GM18508 (cell line): Measurements from ENCODE around the gene PRKAG2.
"Not testable (repeated sequence)": the region's sequence is repeated elsewhere in the genome, so short reads cannot be mapped to it uniquely, and the experiment has no call there.

Source experiments
- ATAC-seq: cut with Tn5 transposase; IDR thresholded peaks from one replicate; pipeline ENCODE4 v1.9.1; 2021; ENCODE audit warnings: moderate number of reproducible peaks; ENCODE audit not compliant: insufficient read depth, unreplicated experiment

PRKAG2 gene

DNA sequence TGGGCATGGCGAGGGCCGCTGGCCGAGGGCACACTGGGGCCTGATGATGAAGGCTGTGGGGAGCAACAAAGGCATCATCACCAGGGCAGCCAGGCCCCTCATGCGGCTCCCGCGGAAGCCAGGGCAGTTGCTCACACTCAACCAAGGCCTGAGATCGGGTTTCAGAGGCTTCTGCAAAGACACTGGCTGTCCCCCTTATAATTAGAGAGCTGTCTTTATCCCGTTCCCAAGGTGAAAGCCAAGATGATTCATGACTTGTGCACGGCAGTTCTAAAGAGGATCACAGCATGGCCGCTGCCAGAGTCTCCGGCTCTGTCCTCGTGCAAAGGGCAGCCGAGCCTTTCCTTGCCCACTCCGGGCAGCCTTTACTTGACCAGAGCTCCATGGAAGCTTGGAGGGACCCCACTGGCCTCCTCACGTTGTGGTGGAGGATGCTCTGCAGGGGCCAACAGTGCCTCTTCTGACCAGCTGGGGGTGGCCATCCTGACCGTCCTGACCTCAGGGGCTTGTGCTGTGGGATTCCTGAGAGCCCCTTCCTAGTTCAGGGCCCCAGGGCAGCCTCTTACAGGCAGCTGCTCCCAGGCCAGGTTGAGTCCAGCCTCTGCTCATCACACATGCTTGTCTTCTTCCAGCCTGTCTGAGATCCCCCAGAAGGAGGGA lies 82.3 kb downstream of the PRKAG2 start:
- ATAC-seq = no peak

DNA sequence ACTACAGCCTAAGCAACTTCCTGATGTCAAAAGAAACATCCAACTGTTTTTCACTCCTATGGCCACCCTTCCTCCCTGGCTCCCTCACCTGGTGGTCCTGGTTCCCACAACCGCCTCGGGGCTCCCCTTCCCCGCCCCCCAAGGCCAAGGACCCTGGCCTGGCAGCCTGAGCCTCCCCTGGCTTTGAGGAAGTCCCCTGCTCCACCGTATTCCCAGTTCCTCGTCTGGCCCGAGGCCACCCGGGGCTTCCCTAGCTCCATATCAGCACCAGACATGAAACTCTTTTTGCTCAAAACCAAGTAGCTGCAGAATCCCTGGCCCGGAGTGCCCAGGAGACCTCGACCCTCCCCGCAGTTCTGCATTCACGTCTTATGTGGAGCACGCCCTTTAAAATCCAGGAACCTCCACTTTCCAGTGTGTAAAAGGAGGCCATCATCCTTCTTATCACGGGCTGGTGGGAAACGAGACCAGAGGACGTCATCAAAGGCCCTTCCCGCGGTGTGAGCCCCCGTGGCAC lies 82.9 kb downstream of the PRKAG2 start:
- ATAC-seq = no peak

DNA sequence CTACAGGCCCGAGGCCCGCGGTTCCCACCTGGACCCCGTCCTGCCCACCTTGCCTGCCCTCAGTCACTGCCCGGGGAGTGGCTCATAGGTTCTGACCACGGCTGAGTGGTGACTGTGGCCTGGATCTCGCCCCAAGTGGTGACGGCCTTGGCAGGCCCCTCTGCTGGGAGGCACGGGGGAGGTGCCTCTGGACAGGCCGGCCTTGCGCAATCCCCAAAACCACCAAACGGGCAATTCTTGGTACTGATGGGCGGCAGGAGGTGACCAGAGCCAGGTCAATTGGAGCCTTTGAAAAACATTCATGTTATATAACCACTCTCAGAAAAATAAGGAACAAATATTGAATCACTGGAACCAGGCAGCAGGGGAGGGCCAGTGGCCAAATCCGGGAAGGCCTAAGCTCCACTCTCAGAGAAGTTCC lies 83.4 kb downstream of the PRKAG2 start:
- ATAC-seq = no peak

DNA sequence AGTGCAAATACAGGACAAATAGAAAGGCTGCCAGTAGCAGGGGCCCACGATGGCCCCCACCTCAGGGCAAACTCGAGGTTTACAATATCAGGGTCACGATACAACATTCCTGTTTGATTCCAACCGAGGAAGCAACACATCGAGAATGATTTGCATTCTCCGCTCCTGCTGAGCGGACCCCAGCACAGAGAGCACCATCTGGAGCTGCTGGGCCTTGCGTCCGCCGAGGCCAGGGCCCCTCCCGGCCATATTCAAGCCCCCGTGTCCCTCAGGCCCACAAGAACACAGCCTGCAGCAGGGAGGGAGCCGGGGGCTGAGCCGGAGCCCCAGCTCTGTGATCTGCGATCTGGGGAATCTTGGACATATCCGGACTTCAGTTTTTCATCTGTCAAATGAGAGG lies 84.3 kb downstream of the PRKAG2 start:
- ATAC-seq = no peak

DNA sequence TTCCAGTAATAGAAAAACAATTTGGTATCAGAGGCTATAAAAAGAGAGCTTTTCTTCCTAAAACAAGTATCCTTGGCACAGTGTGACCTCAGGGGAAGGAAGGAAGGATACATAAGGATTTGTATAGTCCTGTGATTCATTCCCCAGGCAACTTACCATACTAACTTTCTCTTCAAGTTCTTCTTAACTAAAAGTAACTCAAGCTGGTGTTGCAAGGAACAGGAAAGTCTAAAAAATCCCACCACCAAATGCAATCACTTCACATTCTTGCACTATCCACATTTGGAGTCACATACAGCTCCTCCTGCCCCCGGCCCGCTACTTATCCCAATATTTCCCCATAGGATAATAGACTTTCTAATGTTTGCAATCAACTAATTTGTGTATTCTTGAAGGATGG lies 84.8 kb downstream of the PRKAG2 start:
- ATAC-seq = no peak

DNA sequence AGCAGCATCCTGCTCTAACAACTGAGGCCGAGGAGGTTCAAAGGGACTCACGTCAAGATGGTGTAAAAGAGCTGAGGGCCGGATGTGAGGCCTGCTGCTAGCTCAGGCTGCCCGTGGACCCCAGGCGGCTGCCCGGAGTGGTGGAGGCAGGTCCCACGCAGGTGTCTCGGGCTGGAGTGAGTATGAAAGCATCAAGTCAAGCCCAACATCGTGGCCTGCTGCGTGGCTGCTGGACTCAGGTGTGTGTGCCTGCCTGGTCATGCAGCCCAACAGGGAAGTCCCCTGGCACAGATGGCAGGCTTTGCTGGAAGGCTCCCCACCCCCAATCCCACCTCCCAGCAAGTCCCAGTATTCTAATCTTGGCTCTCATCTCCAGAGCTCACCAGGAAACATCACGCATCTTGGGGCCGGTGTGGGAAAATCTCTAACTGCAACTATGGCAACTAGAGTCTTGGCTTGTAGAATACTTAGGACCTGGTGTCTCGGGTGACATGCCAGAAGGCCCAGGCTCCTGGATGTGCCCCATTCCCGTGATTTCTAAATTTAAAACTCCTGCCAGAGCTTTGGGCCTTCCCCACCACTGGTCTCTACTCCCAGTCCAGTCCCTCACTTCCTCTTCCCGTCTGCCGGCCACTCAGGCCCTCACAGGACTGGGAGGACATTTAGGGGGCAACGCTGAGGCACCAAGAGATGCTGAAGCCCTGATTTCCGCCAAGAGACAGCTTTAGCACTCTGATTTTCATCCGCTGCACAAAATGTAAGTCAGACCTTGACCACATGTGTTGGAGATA lies 85.9 kb downstream of the PRKAG2 start:
- ATAC-seq = no peak

DNA sequence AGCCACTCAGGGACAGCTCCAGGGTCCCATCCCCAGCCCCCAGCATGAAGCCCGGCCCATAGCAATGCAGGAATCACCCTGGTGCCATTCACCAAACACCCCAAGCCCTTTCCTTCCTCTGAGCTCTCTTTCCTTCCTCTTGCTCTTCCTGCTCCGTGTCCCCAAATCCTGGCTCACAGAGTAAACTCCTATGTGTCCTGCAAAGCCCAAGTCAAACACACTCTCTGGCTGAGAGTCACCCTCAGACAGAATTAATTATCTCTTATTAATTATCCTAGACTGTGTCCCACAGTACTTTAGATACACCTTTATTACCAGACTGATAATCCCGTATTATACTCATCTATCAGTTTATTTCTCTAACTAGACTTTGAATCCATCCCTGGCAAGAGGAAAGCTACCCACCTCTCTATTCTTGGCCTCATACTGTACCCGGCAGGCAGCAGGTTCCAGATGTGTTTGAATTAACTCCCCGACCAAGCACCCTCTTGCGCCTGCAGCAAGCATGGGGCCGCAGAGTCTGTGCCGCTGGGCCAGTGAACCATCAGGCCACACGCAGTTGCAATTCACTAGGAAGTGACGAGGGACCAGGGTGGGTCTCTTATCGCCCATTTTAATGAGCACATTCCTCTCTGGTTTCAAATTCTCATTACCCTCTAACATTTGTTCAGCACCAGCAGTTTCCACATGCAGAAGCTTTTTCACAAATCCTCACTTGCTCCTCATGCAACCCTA lies 86.7 kb downstream of the PRKAG2 start:
- ATAC-seq = no peak

DNA sequence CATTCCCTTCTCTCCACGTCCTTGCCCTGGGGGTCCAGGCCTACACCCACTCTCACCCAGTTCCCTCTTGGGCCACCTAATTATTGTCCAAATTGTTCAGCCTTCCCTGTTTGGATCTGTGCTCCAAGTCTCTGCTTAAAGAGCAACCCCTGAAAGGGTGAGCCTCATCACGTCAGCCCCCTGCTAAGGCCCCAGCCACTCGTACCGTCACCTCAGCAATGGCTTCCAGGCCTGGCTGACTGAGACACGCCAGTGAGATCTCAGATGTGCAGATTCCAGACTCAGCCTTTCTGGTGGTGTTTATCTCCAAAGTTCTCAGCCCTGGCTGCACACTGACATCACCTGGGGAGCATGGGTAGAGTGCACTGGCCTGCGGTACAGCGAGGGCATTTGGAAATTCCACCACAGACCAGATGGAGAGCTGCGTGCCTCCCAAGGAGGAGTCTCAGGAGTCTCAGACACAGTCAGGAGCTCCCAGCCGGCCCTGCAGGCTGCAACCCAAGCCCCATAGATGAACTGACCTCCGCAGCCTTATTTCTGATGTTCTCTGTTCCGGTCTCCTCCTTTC lies 87.5 kb downstream of the PRKAG2 start:
- no peak for ATAC-seq

DNA sequence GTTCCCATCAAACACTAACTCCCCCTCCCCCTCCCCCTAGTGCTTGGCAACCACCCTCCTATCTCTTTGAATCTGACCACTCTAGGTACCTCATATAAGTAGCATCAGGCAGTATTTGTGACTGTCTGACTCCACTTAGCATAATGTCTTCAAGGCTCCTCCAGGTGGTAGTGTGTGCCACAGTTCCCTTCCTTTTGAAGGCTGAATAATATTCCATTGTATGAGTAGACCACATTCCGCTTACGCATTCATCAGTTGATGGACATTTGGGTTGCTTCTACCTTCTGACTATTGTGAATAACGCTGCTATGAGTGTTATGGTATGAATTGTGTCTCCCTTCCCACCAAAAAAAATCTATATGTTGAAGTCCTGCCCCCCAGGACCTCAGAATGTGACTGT lies 89.6 kb downstream of the PRKAG2 start:
- ATAC-seq = no peak

DNA sequence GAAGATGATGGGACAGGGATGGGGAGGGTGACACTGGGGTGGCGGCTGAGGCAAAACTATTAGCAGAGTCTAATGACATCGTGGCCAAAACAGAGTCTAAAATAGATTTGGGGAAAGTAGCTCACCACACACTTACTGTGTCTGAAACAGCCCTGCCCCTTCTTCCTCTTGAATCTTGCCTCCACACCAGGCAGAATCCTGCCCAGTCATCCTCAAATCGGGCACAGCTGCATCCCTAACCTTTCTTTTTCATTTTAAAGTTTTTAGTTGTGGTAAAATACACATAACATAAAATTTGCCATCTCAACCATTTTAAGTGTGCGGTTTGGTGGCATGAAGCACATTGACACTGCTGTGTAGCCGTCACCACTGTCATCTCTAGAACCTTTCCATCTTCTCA lies 90.0 kb downstream of the PRKAG2 start:
- no peak for ATAC-seq

DNA sequence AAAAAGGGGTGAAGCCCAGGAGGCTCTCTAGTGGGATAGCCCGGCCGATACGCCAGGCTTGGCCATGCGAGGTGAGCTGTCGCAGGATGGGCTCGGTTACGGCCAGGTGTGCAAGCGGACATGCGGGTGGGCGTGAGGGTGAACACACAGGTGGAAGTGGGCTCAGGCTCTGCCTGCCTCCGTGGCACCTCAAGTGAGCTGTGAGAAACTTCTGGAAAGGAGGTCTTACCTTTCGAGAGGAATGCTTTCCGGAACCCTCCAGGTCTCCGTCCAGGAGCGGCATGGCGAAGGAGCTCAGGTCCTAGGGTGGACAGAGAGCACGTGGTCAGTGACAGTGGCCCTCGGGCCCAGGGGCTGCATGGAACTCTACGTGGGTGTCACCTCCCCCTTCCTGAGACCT lies 90.7 kb downstream of the PRKAG2 start:
- no peak for ATAC-seq

DNA sequence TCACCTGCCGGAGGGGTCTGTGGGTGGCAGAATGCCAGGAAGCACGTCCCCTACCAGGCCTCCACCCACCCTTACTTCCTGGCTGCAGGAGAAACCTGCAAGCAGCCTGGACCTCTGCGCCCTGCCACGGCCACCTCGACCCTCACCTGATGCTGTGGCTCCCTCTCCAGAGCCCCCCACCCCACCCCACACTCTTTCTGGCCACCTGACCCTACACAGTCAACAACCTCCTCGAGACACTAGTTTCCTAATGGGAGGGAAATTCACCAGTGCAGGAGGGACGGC lies 91.3 kb downstream of the PRKAG2 start:
- no peak for ATAC-seq

DNA sequence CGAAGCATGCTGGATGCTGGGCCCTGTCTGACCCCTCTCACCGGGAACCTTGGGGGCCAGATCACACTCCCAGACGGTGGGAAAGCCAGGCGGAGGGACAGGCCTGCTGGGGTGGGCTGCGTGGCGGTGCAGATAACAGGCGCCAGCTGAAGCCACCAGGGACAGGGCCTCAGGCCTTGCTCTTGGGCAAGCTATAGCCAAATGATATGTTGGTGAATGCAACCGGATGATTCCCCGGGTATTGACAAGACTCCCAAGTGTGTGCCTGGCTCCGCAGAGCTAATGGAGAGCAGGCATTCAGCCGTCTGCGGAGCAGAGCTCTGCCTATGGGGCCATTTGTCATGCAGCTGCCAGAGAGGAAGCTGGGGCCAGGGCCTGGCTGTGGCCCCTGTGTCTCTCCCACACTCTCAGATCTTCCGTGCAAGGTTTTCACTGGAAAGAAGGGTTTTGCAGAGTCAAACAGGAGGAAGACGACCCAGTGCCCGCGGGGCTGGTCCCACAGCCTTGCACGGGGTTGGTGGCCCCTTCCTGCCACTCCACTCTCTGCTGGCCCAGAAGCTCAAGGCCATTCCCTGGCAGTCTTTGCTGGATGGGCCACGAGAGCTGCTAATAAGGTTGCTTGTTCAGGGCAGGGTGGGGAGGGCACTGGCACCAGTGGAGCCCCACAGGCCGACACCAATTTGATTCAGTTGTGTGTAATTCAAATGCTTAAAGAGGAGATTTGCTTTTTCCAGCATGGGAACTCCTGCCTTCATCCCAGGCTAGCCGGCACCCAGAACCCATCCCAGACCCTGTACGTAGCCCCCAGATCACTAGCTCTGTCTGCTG lies 91.8 kb downstream of the PRKAG2 start:
- no peak for ATAC-seq

DNA sequence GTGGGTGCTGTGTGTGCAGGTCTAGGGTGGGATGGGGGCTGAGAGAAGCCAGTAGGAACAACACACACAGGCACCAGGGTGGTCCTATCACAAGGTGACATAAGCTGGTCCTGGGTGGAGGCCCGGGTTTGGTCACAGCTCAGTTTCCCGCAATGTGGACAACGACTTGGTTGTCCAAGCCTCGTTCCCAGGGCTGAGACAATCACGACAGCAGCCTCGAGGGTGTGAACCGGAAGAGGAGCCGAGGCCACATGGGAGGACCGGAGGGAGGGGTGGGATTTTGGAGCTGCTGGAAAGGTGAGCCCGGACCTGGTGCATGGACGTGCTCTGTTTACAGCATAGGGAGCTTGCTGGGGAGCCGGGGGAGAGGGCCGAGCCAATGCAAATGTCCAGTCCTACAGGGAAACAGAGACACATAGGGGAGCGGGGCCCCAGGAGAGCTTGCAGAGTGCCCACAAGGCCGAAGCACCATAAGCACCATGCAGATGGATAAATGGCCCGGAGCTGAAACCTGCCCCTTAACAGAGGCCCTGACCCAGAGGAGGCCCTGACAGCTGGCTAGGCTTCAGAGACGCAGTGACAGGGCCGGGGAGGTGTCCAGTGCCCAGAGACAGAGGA lies 92.8 kb downstream of the PRKAG2 start:
- no peak for ATAC-seq

DNA sequence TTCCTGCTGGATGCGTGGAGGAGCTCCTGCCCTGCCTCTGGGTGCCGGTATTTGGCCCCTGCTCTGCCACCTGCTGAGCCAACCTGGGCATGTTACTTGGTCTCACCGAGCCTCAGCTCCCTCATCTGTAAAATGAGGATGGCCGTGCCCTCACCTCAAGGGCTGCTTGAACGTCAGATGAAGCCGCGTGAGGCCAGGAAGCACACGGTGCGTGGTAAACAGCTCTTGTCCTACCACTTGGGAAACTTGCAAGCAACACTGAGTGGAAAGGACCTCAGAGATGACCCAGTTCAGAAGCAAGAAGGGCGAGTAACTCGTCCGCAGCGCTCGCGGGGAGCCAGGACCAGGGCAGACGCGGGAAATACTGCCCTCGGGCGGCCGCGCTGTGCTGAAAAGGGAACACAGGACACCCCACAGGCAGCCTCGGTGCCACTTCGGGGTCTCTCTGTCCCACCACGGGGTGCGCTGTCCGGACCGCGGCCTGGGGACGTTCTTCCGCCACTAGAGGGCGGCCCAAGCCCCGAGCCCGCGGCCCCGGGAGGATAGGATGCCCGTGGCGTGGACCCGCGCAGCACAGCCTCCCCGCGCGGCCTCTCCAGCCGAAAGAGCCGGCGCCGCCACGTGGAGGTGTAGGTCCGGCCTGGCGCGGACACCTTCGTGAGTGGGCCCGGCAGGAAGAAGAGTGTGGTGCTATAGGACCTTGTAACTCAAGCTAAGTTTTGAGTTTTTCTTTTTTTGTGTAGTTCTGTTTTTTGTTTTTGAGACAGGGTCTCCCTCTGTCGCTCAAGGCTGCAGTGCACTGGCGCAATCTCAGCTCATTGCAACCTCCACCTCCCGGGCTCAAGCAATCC lies 94.1 kb downstream of the PRKAG2 start:
- peak; percentile 53 for ATAC-seq

DNA sequence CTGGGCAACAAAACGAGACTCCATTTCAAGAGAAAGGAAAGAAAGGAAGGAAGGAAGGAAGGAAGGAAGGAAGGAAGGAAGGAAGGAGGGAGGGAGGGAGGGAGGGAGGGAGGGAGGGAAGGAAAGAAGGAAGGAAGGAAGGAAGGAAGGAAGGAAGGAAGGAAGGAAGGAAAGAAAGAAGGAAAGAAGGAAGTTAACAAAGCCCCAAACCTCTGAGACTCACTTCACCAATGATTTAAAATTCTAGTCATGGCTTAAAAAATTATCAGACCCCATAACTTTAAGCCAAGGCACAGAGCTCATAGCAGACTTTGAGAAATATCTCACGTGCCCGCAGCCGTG lies 94.7 kb downstream of the PRKAG2 start:
- ATAC-seq = not testable (repeated sequence)

DNA sequence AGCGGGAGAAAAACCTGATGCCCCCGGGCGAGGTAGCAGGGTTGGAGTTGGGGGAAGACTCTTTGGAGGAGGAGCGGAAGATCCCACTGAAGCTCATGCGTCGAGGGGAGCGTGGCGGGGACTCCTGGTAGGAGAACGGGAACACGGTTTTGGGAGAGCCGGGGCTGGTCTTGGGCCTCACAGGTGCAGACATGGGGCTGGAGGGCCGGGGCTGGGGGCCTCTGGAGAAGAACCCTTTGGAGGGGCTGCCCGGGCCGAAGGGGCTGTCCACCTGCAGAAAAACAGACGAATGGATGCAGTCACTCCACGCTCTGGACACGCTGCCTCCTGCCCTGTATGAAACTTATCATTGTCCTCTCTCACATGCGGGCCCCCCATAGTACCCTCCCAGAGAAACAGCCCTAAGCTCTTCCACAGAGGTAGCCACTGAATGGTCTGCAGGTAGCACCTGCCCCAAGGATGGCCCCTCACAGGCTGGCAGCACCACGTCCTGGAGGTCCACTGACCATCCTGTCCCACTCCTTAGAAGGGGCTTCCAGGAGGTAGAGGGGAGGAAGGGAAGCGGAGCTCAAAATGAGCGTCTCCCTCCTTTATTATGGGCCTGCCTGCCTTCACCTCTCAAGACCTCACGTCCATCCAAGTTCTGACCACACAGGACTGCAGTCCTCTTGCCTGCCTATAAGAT lies 95.6 kb downstream of the PRKAG2 start:
- ATAC-seq = no peak

DNA sequence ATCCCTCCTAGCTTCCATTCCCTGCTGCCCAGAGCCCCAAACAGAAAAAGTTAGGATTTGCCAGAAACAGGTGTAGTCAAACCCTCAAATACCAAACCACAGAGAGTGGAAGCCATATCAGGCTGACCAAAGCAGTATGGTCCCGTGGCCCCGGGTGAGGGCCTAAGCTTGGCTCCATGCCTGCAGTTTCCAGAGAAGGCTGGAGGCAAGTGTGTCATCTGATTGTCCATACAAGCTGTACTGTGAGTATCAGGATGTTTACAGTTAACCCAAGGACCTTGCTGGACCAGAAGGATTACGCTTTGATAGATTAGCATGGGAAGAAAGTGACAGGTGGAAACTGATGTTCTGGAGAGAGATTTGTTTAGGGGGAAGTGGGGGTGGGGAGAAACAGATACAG lies 96.3 kb downstream of the PRKAG2 start:
- ATAC-seq = no peak
